Measurements from ENCODE around the gene TNFRSF12A.

DNA sequence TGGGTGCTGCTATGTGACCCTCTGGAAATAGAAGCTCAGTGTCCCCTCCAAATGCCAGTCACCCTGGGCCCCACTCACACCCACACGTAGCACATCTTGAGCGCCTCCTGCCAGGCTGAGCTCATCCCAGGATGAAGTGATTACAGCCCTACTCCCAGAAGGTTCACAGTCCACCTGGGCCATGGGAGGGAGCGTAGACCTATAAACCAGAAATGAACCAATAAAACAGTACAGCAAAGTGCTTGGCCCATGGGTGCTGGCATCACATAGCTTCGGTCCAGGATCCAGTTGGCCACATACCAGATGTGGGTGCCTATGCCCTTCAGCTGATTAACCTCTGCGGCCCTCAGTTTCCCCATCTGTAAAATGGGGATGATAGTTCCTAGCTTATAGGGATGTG is 18.7 kb downstream of the TNFRSF12A start:
- TF ChIP-seq ZNF768 (tag by site-specific recombination; IDR thresholded peaks at IDR 0.05) (no peak), ZNF629 (tag by site-specific recombination; IDR thresholded peaks at IDR 0.05) (no peak), ZNF274 (IDR thresholded peaks at IDR 0.05; ENCODE audit: low read length) (no peak), ZNF274 (tag by site-specific recombination; IDR thresholded peaks at IDR 0.05; ENCODE audit: borderline replicate concordance) (no peak), ZNF175 (tag by site-specific recombination; IDR thresholded peaks at IDR 0.05) (no peak), ZFP41 (tag by site-specific recombination; IDR thresholded peaks at IDR 0.05; ENCODE audit: borderline replicate concordance) (no peak), HOXA7 (CRISPR knock-in tag; IDR thresholded peaks at IDR 0.05; ENCODE audit: borderline replicate concordance) (no peak), ZNF501 (tag by site-specific recombination; IDR thresholded peaks at IDR 0.05) (no peak), ZNF146 (tag by site-specific recombination; IDR thresholded peaks at IDR 0.05) (no peak)
- TF ChIP-seq, protein P1, sequence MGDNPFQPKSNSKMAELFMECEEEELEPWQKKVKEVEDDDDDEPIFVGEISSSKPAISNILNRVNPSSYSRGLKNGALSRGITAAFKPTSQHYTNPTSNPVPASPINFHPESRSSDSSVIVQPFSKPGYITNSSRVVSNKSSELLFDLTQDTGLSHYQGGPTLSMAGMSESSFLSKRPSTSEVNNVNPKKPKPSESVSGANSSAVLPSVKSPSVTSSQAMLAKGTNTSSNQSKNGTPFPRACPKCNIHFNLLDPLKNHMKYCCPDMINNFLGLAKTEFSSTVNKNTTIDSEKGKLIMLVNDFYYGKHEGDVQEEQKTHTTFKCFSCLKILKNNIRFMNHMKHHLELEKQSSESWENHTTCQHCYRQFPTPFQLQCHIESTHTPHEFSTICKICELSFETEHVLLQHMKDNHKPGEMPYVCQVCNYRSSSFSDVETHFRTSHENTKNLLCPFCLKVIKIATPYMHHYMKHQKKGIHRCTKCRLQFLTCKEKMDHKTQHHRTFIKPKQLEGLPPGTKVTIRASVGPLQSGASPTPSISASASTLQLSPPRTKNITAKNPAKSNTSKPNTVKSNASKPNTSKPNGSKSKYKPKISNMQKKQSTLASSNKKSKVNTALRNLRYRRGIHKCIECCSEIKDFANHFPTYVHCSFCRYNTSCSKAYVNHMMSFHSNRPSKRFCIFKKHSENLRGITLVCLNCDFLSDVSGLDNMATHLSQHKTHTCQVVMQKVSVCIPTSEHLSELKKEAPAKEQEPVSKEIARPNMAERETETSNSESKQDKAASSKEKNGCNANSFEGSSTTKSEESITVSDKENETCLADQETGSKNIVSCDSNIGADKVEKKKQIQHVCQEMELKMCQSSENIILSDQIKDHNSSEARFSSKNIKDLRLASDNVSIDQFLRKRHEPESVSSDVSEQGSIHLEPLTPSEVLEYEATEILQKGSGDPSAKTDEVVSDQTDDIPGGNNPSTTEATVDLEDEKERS (tag by site-specific recombination; IDR thresholded peaks at IDR 0.05): no peak
- TF ChIP-seq, protein P2, sequence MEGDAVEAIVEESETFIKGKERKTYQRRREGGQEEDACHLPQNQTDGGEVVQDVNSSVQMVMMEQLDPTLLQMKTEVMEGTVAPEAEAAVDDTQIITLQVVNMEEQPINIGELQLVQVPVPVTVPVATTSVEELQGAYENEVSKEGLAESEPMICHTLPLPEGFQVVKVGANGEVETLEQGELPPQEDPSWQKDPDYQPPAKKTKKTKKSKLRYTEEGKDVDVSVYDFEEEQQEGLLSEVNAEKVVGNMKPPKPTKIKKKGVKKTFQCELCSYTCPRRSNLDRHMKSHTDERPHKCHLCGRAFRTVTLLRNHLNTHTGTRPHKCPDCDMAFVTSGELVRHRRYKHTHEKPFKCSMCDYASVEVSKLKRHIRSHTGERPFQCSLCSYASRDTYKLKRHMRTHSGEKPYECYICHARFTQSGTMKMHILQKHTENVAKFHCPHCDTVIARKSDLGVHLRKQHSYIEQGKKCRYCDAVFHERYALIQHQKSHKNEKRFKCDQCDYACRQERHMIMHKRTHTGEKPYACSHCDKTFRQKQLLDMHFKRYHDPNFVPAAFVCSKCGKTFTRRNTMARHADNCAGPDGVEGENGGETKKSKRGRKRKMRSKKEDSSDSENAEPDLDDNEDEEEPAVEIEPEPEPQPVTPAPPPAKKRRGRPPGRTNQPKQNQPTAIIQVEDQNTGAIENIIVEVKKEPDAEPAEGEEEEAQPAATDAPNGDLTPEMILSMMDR (tag by site-specific recombination; IDR thresholded peaks at IDR 0.05): no peak
- TF ChIP-seq, protein P3, sequence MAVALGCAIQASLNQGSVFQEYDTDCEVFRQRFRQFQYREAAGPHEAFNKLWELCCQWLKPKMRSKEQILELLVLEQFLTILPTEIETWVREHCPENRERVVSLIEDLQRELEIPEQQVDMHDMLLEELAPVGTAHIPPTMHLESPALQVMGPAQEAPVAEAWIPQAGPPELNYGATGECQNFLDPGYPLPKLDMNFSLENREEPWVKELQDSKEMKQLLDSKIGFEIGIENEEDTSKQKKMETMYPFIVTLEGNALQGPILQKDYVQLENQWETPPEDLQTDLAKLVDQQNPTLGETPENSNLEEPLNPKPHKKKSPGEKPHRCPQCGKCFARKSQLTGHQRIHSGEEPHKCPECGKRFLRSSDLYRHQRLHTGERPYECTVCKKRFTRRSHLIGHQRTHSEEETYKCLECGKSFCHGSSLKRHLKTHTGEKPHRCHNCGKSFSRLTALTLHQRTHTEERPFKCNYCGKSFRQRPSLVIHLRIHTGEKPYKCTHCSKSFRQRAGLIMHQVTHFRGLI (tag by site-specific recombination; IDR thresholded peaks at IDR 0.05): no peak
- TF ChIP-seq, protein P4, sequence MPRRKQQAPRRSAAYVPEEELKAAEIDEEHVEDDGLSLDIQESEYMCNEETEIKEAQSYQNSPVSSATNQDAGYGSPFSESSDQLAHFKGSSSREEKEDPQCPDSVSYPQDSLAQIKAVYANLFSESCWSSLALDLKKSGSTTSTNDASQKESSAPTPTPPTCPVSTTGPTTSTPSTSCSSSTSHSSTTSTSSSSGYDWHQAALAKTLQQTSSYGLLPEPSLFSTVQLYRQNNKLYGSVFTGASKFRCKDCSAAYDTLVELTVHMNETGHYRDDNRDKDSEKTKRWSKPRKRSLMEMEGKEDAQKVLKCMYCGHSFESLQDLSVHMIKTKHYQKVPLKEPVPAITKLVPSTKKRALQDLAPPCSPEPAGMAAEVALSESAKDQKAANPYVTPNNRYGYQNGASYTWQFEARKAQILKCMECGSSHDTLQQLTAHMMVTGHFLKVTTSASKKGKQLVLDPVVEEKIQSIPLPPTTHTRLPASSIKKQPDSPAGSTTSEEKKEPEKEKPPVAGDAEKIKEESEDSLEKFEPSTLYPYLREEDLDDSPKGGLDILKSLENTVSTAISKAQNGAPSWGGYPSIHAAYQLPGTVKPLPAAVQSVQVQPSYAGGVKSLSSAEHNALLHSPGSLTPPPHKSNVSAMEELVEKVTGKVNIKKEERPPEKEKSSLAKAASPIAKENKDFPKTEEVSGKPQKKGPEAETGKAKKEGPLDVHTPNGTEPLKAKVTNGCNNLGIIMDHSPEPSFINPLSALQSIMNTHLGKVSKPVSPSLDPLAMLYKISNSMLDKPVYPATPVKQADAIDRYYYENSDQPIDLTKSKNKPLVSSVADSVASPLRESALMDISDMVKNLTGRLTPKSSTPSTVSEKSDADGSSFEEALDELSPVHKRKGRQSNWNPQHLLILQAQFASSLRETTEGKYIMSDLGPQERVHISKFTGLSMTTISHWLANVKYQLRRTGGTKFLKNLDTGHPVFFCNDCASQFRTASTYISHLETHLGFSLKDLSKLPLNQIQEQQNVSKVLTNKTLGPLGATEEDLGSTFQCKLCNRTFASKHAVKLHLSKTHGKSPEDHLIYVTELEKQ (tag by site-specific recombination; IDR thresholded peaks at IDR 0.05; ENCODE audit: borderline replicate concordance): no peak
- TF ChIP-seq, protein P5, sequence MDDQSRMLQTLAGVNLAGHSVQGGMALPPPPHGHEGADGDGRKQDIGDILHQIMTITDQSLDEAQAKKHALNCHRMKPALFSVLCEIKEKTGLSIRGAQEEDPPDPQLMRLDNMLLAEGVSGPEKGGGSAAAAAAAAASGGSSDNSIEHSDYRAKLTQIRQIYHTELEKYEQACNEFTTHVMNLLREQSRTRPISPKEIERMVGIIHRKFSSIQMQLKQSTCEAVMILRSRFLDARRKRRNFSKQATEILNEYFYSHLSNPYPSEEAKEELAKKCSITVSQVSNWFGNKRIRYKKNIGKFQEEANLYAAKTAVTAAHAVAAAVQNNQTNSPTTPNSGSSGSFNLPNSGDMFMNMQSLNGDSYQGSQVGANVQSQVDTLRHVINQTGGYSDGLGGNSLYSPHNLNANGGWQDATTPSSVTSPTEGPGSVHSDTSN (CRISPR knock-in tag; IDR thresholded peaks at IDR 0.05): no peak
- TF ChIP-seq, protein P6, sequence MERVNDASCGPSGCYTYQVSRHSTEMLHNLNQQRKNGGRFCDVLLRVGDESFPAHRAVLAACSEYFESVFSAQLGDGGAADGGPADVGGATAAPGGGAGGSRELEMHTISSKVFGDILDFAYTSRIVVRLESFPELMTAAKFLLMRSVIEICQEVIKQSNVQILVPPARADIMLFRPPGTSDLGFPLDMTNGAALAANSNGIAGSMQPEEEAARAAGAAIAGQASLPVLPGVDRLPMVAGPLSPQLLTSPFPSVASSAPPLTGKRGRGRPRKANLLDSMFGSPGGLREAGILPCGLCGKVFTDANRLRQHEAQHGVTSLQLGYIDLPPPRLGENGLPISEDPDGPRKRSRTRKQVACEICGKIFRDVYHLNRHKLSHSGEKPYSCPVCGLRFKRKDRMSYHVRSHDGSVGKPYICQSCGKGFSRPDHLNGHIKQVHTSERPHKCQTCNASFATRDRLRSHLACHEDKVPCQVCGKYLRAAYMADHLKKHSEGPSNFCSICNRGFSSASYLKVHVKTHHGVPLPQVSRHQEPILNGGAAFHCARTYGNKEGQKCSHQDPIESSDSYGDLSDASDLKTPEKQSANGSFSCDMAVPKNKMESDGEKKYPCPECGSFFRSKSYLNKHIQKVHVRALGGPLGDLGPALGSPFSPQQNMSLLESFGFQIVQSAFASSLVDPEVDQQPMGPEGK (tag by site-specific recombination; IDR thresholded peaks at IDR 0.05): no peak
